Fibroblast of skin of left quadriceps (primary cell): ENCODE data around the gene MIDN.

ENCODE experiments used
- DNase-seq, 2 experiments: peaks; one replicate each; pipeline ENCODE4 v3.0.0-alpha.2; 2013; ENCODE audit warnings: low read depth in 2 of 2

The MIDN gene

GRCh38 chr19:1233115-1233667 is 15.2 kb upstream of the MIDN start:
- no peak for DNase-seq

- DNase-seq, result no peak
These were observed 14.1 kb upstream of the MIDN start for GRCh38 chr19:1234051-1234954.

DNA sequence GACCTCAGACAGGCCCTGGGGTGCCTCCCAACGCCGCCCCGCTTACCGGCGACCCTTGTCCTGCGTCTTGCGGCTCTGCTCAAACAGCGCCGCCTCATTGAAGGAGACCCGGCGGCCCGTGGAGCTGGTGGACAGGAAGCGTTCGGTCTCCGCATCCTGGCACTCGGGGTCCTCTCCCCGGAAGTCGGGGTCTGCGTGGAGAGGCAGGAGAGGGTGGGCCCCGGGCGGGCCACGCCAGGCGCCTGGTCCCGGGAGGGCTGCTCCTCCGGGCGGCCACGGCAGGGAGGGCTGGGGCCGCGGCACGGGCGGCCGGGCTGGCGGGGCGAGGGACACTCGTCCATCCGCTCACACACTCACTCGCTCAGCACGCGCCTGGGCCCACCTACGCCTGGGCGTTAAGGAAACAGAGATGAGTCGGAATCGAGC is 13.4 kb upstream of the MIDN start:
- no peak for DNase-seq

GRCh38 chr19:1235625-1236538 is 12.5 kb upstream of the MIDN start:
- no peak for DNase-seq

DNA sequence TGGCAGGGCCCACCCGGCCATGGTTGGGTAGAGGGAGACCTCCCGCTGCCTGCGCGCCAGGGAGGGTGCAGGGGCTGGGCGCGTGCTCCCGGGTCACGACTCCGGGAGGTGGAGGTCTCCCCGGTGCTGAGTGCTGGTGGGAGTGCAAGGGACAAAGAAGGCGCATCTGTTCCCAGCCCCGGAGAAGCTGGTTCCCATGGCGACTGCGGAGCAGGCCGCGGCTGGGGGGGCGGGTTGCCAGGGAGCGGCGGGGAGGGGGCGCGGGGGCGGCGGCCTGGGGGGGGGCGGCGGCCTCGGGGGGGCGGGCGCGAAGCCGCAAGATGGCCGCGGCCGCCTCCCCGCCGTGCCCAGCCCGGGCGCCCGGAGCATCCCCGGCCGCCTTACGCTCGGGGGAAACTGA is 11.8 kb upstream of the MIDN start:
- DNase-seq, result no peak

DNA sequence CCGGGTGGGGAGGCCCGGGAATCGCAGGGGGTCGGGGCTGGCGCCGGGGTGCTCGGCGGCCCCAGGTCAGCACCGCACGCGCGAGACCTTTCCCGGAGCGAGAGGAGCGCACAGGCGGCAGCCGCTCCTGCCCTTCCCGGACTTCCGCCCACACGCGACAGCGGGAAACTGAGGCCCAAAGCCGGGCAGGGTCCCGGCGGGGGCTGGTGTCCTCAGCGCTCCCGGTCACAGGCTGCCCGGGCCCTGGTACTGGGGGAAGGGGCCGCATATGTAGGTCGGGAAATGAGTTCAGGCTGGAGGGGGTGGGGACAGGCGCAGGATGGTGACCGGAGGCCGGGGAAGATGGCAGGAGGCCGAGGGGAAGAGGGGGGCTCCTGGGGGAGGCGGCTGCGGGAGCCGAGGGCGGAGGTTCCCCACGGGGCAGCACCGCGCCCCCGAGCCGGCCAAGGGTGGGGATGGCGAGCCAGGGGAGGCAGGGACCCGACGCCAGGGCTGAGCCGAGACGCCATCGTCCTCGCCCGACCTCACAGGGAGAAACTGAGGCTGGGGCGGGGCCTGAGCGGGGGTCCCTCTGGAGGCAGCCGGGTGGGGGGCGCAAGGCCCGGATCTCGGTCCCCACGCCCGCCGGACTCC is 11.2 kb upstream of the MIDN start:
- no peak for DNase-seq

DNA sequence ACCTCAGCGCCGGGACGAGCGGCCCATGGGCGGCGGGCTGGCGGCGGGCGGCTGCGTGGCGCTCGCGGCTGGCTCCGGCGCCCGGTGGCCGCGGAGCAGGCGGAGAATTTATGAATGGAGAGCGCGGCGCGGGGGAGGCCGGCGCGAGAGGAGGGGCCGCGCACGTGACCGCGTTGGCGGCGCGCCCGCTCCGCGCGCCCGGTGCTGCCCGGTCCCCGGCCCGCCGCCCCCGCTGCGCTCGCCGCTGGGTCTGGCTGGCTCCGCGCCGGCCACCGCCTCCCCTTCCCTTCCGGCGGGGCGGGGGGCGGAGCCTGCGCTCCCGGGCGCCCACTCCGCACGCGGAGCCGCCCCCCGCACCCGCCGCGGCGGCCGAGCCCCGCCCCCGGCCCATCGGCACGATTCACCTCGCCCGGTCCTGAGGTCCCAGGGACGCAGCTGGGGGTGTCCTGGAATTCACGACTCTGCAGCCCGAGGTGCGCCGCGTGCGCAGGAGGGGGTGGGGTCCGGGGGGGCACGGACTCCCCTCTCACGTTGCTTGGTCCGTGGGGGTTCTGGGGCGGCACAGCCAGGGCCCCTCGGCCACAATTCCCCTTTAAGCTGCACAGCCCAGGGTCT is 10.5 kb upstream of the MIDN start, which contains the start of gene CBARP:
Gene CBARP, minus strand, starts transcription at position 252 of the 615 bp plus-strand sequence. CDS start 1,905 bp downstream, outside the sequence.
- no peak for DNase-seq

DNA sequence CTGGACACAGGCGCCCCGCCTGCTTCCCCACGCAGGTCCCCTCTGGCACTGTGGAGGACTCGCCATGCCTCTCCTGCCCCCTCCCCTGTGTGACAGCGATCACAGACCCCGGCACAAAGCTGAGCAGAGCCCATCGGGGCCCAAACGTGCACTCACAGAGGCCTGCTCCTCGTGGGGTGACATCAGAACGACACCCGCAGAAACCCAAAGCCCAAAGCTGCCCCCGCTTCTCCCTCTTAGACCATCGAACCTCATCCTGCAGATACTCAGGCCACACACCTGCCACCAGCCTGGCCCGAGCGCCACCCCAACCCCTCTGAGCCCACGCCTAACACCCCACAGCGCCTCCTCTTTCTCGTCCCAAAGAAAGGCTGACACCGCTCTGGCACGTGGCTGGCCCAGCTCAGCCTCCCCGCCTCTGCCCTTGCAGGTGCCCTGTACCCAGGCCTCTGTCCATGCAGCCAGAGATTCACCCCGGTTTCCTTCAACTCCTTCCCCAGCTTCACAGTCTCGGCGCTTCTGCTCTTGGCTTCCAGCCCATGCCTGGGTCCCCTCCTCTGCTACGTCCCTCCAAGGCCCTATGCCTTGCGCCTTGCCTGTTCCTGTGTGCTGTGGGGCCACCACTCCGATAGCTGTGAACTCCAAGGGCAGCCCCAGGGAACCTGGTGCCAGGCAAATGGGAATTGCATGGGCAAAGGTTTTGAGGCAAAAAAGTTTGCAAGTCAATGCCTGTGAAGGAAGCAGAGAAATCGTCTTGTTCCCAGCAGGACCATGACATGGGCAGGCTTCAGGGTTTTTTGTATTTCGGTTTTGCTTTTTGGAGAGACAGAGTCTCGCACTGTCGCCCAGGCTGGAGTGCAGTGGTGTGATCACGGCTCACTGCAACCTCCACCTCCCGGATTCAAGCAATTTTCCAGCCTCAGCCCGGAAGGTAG is 9.7 kb upstream of the MIDN start:
- DNase-seq, result no peak

DNA sequence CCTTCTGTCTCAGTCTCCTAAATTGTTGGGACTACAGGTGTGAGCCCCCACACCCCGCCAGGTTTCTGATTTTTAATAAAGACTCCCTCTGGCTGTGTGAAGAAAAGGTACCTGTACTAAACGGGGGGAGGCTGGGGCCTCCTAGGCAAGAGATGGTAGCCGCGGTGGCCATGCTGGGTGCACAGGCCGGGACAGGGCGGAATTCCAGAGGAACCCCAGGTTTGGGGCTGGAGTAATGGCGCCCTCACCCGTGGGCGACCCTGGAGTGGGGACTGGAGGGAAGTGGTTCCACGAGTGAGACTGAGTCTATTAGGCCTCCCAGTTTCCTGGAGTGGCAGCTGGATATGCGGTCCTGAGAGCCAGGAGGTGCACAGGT is 9.0 kb upstream of the MIDN start:
- no peak for DNase-seq

GRCh38 chr19:1239796-1240737 is 8.3 kb upstream of the MIDN start:
- peak; percentile 77 for DNase-seq

DNA sequence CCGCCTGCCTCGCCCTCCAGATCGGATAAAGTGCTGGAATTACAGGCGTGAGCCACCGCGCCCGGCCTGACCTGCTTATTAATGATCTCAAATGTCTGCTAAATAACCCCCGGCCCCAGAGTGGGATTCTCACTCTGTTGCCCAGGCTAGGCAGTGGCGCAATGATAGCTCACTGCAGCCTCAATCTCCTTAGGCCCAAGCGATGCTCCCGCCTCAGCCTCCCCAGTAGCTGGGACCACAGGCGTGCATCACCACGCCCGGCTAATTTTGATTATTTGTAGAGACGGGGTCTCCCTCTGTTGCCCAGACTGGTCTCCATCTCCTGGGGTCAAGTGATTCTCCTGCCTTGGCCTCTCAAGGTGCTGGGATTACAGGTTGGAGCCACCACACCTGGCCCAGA is 7.5 kb upstream of the MIDN start:
- no peak for DNase-seq

GRCh38 chr19:1241417-1242095 is 6.8 kb upstream of the MIDN start, which contains the start of gene ATP5F1D:
Gene ATP5F1D, plus strand, starts transcription at chr19:1241751. Its CDS starts 100 bp downstream, at chr19:1241851.
- DNase-seq, result peak; percentile 81

DNA sequence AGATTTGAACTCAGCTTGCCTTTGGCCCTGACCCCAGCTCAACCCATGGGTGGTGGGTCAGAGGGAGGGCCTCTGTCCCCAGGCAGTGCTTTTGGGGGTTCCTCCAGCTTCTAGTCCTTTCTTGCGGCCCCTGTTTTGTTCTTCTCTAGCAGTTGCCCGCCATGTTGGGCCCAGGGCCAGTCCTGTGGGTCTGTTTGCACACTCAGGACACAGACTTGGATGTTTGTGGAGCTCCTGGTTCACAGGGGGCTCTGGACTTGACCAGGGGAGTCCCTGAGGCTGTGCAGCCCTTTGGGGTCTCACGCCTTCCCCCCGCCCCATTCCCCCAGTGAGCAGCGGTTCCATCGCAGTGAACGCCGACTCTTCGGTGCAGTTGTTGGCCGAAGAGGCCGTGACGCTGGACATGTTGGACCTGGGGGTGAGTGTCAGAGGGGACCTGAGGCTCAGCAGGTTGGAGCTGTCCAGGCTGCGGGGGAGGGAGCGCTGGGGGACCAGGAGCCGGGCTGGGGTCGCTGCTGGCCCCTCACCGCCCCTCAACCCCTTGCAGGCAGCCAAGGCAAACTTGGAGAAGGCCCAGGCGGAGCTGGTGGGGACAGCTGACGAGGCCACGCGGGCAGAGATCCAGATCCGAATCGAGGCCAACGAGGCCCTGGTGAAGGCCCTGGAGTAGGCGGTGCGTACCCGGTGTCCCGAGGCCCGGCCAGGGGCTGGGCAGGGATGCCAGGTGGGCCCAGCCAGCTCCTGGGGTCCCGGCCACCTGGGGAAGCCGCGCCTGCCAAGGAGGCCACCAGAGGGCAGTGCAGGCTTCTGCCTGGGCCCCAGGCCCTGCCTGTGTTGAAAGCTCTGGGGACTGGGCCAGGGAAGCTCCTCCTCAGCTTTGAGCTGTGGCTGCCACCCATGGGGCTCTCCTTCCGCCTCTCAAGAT is 4.4 kb upstream of the MIDN start:
- DNase-seq, result peak in 1 of 2 experiments; percentile 57

DNA sequence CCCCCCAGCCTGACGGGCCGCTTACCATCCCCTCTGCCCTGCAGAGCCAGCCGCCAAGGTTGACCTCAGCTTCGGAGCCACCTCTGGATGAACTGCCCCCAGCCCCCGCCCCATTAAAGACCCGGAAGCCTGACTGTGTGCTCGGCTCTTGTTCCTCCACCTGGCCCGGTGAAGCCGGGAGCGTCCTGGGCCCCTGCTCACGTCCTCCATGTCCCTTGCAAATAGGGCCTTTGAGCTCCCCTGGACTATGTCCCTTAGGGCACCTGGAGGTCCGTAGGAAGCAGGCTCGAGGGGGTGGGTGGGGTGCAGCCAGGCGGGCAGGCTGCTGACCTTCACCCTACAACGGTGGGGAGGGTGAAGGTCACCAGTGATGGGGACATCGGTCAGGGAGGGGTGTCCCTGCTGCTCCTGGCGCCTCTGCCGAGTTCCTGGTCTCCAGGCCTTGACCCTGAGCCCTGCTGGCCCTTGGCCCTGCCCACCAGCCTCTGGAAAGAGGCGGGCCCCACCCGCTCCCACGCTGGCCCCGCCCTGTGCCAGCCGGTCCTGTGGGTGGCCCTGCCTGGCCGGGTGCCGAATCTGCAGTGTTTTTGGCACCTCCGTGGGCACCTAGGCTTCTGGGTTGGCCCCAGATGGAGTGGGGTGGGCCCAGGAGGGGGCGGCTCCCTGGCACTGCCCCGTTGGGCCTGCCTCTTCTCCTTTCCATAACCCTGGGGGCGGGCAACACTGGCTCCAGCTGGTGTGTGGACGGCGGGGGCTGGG is 3.5 kb upstream of the MIDN start:
- DNase-seq, result no peak

GRCh38 chr19:1245494-1246264 is 2.7 kb upstream of the MIDN start:
- no peak for DNase-seq
